ENCODE measurements around the gene RAB31. TPM values are rescaled to one million over a fixed set of nuclear protein-coding genes. Genes with fewer than 3 reads are reported as not detected.
A peak's percentile ranks its signal among the peaks of the same experiment; 100 is the strongest.

RAB31 gene
- total and polyA plus RNA-seq, 2 of the 13 experiments (the other 11 are each of a cell fraction or from before 2014, with no cell fraction given), result 1.1 to 1.7 TPM

DNA sequence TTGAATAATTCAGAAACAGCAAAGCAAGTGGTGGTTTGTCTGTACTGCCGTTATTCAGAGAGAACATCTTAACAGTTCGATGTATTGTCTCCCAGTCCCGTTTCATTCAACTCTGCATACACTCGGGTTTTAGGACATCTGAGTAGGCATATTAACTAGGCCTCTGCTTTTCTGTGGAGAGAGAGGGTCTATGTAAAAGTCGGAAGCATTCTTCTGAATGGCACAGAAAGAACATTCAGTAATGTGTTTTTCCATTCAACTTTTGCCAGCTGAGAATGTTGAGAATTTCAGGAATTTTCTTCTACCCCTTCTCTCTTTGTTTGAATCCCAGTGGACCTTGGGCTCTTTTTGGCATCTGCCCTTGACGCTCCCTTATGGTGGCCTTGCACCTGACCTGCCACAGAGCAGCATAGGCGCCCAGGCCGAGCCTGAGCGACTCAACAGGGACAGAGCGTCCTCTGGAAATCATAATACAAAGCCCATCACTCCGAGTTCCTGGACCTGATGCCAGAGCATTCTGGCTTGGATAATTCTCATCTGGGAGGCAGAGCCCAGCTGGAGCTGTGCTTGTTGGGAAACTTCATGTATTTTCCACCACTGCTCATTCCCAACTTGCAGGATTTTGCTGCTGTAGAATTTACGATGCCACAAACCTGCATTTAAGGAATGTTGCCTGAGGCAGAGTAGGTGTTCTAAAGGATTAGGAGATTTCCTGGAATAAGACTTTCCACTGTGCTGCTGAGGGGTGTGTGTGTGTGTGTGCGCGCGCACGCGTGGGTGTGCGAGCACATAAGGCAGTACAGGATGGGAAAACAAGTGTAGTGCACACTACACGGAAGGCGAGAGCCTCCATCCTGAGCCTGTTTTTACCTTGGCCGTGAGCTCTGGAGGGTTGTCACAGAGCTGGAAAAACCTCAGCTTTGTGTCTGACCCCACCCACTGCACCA lies 100.5 kb downstream of the RAB31 start (continued):
- TF ChIP-seq, protein P1, sequence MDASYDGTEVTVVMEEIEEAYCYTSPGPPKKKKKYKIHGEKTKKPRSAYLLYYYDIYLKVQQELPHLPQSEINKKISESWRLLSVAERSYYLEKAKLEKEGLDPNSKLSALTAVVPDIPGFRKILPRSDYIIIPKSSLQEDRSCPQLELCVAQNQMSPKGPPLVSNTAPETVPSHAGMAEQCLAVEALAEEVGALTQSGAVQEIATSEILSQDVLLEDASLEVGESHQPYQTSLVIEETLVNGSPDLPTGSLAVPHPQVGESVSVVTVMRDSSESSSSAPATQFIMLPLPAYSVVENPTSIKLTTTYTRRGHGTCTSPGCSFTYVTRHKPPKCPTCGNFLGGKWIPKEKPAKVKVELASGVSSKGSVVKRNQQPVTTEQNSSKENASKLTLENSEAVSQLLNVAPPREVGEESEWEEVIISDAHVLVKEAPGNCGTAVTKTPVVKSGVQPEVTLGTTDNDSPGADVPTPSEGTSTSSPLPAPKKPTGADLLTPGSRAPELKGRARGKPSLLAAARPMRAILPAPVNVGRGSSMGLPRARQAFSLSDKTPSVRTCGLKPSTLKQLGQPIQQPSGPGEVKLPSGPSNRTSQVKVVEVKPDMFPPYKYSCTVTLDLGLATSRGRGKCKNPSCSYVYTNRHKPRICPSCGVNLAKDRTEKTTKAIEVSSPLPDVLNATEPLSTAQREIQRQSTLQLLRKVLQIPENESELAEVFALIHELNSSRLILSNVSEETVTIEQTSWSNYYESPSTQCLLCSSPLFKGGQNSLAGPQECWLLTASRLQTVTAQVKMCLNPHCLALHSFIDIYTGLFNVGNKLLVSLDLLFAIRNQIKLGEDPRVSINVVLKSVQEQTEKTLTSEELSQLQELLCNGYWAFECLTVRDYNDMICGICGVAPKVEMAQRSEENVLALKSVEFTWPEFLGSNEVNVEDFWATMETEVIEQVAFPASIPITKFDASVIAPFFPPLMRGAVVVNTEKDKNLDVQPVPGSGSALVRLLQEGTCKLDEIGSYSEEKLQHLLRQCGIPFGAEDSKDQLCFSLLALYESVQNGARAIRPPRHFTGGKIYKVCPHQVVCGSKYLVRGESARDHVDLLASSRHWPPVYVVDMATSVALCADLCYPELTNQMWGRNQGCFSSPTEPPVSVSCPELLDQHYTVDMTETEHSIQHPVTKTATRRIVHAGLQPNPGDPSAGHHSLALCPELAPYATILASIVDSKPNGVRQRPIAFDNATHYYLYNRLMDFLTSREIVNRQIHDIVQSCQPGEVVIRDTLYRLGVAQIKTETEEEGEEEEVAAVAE (CRISPR knock-in tag; IDR thresholded peaks at IDR 0.05; ENCODE audit: borderline replicate concordance), result no peak
- no peak; the same call in 1 of the 2 replicates for TF ChIP-seq ZNF143 (CRISPR knock-in tag; IDR thresholded peaks at IDR 0.05)
- TF ChIP-seq ZNF547 (CRISPR knock-in tag; IDR thresholded peaks at IDR 0.05), result no peak
- no peak for TF ChIP-seq ZNF33B (CRISPR knock-in tag; IDR thresholded peaks at IDR 0.05)
- no peak for TF ChIP-seq MIER3 (CRISPR knock-in tag; IDR thresholded peaks at IDR 0.05; ENCODE audit: borderline replicate concordance)
- TF ChIP-seq HNRNPUL1 (IDR thresholded peaks at IDR 0.05; ENCODE audit: low read depth, low read length), result no peak
- TF ChIP-seq, protein P2, sequence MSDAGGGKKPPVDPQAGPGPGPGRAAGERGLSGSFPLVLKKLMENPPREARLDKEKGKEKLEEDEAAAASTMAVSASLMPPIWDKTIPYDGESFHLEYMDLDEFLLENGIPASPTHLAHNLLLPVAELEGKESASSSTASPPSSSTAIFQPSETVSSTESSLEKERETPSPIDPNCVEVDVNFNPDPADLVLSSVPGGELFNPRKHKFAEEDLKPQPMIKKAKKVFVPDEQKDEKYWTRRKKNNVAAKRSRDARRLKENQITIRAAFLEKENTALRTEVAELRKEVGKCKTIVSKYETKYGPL (CRISPR knock-in tag; IDR thresholded peaks at IDR 0.05), result no peak
- no peak for TF ChIP-seq CEBPG (CRISPR knock-in tag; IDR thresholded peaks at IDR 0.05)
- TF ChIP-seq, protein P3, sequence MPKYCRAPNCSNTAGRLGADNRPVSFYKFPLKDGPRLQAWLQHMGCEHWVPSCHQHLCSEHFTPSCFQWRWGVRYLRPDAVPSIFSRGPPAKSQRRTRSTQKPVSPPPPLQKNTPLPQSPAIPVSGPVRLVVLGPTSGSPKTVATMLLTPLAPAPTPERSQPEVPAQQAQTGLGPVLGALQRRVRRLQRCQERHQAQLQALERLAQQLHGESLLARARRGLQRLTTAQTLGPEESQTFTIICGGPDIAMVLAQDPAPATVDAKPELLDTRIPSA (CRISPR knock-in tag; IDR thresholded peaks at IDR 0.05; ENCODE audit: borderline replicate concordance), result no peak
- TF ChIP-seq, protein P4, sequence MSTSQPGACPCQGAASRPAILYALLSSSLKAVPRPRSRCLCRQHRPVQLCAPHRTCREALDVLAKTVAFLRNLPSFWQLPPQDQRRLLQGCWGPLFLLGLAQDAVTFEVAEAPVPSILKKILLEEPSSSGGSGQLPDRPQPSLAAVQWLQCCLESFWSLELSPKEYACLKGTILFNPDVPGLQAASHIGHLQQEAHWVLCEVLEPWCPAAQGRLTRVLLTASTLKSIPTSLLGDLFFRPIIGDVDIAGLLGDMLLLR (CRISPR knock-in tag; IDR thresholded peaks at IDR 0.05), result no peak
- TF ChIP-seq YEATS2 (CRISPR knock-in tag; IDR thresholded peaks at IDR 0.05; ENCODE audit: borderline replicate concordance), result no peak
- TF ChIP-seq MED8 (CRISPR knock-in tag; IDR thresholded peaks at IDR 0.05; ENCODE audit: insufficient replicate concordance), result no peak
- no peak for TF ChIP-seq ZNF230 (CRISPR knock-in tag; IDR thresholded peaks at IDR 0.05)
- TF ChIP-seq, protein P5, sequence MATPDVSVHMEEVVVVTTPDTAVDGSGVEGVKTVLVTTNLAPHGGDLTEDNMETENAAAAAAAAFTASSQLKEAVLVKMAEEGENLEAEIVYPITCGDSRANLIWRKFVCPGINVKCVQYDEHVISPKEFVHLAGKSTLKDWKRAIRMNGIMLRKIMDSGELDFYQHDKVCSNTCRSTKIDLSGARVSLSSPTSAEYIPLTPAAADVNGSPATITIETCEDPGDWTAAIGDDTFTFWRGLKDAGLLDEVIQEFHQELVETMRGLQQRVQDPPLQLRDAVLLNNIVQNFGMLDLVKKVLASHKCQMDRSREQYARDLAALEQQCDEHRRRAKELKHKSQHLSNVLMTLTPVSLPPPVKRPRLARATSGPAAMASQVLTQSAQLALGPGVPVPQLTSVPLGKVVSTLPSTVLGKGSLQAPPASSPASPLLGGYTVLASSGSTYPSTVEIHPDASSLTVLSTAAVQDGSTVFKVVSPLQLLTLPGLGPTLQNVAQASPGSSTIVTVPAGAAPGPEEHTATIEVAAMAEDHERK (CRISPR knock-in tag; IDR thresholded peaks at IDR 0.05; ENCODE audit: low read depth), result no peak
- TF ChIP-seq TGIF2 (CRISPR knock-in tag; IDR thresholded peaks at IDR 0.05), result peak; percentile 80; the same call in 1 of the 2 replicates
- no peak for TF ChIP-seq ELF4 (CRISPR knock-in tag; IDR thresholded peaks at IDR 0.05; ENCODE audit: borderline replicate concordance)
- TF ChIP-seq PAX8 (CRISPR knock-in tag; IDR thresholded peaks at IDR 0.05; ENCODE audit: borderline replicate concordance), result no peak
- no peak for TF ChIP-seq ZNF264 (CRISPR knock-in tag; IDR thresholded peaks at IDR 0.05)
- TF ChIP-seq ZNF703 (CRISPR knock-in tag; IDR thresholded peaks at IDR 0.05; ENCODE audit: borderline replicate concordance), result no peak
- no peak for TF ChIP-seq ZNF670 (CRISPR knock-in tag; IDR thresholded peaks at IDR 0.05; ENCODE audit: borderline replicate concordance)
